NCI-H524 (cell line): Measurements from ENCODE around the gene ZSWIM3.

ENCODE experiments used
- DNase-seq, 2 experiments: peaks; one replicate each; lab custom pipeline; 2025; lab: John Stamatoyannopoulos, UW

Gene ZSWIM3

DNA sequence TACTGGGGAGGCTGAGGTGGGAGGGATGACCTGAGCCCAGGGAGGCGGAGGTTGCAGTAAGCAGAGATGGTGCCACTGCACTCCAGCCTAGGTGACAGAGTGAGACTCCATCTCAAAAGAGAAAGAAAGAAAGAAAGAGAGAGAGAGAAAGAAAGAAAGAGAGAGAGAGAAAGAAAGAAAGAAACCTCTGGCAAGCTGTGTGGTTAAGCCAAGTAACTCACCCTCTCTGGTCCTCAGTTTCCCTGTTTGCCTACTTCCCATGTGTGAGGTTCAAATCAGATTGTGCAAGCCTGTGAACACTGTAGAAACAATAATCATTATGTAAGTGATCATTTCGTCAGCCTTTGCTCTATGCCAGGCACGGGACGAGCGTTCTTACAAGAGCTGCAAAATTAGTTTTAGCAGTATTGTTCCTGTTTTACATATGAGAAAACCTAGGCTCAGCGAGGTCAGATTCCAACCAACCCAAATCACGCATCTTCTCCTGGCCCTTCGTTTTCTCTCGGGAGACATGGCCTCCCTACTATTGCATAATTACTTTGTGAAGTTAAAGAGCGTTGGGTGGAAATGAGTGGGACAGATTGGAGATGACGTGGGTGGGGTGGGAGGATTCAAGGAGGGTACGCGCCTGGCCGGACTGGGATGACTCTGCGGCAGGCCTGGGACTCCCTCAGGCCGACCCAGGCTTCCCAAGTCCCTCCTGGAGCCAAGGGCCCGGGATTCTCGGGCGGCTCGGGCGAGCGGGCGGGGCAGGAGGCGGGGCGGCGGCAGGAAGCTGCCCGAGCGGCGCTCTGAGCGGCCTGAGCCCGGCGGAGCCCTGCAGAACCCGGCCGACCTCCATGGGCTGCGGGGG lies 24.2 kb upstream of the ZSWIM3 start, which contains the start of gene SNX21:
Gene SNX21 (plus strand): TSS at position 770 of the 853 bp plus-strand sequence. CDS start 121 bp downstream, outside the sequence.
- peak; percentile 21 to 44 for DNase-seq

DNA sequence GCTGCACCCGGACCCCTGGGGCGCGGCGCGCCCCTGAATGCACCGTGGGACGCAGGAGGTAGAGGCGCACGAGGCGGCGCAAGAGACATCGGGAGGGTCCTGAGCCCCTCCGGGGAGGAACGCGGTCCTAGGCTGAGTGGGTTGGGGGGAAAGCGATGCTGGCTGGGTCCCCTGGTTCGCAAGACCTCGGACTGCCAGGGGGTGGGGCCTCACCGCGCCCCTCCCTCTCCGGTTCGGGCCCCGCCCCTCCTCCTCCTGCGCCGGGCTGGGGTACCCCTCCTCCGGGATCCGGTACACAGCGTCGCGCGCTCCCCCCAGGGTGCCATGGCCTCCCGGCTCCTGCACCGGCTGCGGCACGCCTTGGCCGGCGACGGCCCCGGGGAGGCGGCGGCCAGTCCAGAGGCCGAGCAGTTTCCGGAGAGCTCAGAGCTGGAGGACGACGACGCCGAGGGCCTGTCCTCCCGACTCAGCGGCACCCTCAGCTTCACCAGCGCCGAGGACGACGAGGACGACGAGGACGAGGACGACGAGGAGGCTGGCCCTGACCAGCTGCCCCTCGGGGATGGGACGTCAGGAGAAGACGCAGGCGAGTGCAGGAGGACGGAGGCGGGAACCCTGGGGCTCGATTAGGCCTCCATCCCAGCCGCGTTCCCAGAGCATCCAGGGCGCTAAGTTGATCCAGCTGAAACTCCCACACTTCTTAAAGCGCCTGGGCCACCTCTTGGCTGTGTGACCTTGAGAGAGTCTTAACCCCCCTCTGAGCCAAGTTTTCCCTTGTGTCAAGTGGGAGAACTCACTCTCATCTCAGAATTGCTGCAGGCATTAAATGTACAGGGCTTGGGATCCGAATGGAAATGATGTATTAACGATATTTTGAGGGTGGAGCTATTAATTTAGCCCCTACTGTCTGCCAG lies 23.3 kb upstream of the ZSWIM3 start:
- DNase-seq, result peak in 1 of 2 experiments; percentile 21

DNA sequence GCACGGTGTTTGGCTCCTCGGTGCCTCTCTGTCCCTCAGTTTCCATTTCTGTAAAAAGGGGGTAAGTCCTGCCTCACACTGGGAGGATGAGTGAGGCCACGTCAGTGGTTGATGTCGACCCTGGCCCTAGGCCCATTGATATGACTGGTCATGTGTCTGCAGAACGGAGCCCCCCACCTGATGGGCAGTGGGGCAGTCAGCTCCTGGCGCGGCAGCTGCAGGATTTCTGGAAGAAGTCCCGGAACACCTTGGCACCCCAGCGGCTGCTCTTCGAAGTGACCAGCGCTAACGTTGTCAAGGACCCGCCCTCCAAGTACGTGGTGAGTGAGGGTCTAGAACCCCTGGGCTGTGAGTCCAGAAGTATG lies 22.6 kb upstream of the ZSWIM3 start:
- no peak for DNase-seq

DNA sequence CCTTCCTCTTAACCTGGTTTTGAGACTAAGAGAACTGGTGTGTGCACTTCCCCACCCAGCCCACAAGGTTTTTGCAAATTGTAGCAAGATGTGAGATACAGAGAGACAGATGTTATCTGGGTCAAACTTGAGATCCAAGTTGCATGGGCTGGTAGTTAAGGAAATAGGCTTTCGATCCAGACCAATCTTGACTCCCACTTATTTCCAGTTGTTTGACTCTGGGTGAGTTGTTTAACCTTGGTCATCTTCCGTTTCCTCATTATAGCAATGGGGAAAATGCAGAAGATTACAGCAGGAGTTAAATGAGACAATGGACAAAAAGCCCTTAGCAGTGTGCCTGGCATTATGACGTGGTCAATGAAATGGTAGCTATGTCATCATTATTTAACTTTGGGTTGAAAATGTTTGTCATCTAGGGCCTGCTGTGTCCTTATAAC lies 22.1 kb upstream of the ZSWIM3 start:
- peak in 1 of 2 experiments; percentile 11 for DNase-seq

DNA sequence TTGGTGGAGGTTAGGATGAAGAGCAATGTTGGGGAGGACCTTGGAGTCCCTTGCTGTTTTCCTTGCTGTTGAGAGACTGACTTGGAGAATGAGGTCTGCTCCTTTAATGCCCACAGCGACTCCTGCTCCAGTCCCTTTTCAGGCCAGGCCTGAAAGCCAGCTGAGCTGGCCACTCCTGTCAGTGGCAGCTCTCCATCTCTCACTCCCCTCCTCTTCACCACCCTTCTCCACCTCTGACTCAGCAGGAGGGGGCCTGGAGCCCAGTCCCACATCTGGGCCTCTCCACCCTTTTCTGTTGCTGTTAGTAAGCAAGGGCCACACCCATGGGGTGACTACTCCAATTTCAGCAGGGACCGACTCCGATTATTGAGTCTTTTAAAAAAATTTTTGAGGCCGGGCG lies 21.6 kb upstream of the ZSWIM3 start:
- no peak for DNase-seq

DNA sequence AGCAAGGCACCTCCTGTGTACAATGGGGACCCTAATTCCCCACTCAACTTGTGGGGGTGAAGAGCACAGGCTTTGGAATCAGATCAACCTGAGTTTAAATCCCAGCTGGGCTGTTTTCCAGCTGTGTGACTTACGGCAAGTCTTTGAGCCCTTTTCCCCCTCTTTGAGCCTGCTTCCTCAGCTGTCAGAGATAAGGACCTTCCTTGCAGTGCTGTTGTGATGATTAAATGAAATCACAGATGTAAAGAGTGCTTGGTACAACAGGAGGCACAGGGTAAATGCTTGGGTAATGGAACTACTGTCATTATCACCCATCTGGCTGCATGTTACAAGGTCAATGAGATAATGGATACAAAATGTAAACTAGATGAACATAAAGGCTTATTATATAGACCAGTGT lies 20.6 kb upstream of the ZSWIM3 start:
- peak; percentile 42 to 89 for DNase-seq

DNA sequence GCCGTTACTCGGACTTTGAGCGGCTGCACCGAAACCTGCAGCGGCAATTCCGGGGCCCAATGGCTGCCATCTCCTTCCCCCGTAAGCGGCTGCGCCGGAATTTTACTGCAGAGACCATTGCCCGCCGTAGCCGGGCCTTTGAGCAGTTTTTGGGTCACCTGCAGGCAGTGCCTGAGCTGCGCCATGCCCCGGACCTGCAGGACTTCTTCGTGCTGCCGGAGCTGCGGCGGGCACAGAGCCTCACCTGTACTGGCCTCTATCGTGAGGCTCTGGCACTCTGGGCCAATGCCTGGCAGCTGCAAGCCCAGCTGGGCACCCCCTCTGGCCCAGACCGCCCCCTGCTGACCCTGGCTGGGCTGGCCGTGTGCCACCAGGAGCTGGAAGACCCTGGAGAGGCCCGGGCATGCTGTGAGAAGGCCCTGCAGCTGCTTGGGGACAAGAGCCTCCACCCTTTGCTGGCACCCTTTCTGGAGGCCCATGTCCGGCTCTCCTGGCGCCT lies 16.7 kb upstream of the ZSWIM3 start:
- DNase-seq, result no peak

DNA sequence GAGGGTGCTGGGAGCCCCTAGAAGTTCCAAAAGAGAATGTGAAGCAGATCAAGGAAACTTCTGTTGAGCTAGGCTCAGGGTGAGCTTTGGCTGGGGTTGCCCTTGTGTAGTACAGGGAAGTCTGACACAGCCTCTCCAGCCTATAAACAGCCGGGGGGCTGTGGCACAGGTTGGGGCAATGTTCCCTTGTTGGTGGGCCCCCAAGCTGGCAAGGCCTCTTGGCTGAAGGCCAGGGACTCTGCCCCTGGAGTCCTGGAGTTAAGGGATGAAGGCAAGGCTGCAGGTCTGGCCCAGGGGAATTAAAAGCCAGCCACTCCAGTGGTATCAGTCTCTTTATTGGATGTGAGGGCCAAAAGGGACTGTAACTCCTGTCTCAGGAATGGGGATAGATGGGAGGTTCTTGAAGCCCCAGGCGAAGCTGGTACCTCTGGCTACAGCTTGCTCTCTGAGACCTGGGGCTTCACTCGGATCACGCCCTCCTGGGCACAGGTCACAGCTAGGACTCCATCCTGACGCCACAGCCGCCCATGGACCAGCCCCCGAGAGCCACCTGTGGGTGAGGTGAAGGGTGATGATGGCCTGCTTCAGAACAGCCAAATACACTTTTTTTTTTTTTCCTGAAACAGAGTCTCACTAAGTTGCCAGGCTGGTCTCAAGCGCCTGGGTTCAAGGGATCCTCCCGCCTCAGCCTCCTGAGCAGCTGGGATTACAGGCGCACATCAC lies 15.8 kb upstream of the ZSWIM3 start:
- DNase-seq, result no peak

DNA sequence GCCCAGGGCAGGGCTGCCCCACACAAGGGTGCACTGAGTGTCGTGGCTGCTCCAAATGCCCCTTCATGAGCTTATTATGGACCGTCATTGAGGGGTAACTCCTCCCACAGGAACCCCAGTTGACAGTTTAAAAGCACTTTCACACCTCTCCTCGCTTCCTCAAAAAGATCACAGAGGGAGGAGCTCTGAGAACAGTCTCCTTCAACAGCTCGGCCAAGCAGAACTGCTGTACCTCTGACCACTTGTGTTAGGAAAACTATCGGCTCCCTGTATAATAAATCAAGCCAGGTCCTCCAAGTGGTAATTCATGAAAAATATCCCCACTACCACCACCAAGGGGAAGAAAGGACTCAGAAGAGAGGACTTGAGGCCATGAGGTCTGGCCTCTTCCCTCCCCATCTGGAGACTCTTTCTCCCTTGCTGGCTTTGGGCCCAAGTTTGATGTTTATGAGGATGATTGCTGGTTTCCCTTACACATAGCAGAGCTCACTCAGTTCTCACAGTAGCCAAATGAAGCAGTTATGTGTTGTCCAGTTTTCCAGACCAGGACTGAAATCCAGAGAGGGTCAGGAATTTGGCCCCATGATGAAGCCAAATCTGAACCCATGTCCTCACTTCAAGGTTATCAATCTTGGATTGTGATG lies 15.1 kb upstream of the ZSWIM3 start:
- DNase-seq, result no peak

DNA sequence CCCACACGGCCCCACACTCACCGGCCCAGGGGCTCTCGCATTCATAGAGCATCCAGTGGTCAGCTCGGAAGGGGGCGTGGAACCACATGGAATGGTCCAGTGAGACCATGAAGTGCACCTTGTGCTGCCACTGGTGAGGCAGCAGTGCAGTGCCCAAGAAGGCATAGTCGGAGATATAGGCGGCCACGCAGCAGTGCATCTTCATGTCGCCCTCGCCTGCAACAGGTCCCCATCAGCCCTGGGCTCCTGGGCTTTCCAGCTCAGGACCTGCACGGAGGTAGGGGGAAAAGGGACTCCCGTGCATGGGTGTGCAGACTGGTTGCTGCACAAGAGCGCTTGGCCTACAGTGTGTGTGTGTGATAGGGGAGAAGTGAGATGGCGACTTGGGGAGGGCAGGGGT lies 13.9 kb upstream of the ZSWIM3 start:
- DNase-seq, result no peak

DNA sequence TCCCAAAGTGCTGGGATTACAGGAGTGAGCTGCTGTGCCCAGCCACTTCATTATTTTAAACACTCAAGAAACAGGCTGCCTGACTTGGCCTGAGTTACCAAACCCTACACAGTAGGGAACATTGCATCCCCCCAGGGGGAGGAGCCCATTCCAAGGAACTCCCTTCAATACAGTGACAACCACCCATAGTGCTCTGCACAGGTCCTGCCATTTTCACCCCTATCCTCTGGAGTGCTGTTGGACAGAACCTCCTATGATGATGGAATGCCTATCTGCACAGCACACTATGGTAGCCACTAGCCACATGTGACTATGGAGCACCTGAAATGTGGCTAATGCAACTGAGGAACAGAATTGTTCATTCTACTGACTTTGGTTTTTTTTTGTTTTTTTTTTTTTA lies 12.0 kb upstream of the ZSWIM3 start:
- DNase-seq, result no peak

DNA sequence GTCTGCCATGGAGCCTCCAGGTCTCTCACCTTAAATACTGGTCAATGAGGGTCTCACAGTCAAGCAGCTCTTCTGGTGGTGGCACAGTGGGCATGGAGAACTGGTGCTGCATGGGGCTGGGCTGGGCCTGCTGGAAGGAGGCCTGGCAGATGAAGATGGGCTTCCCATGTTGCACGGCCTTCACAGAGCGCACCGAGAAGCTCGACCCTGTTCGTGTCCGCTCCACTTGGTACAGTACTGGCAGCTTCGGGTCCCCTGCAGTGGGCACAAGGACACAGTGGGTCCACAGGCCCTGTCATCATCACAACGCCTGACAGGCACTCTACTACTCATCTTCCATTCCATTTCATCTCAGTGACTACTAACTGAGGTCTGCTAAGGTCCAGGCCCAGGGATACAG lies 9.0 kb upstream of the ZSWIM3 start:
- DNase-seq, result no peak

DNA sequence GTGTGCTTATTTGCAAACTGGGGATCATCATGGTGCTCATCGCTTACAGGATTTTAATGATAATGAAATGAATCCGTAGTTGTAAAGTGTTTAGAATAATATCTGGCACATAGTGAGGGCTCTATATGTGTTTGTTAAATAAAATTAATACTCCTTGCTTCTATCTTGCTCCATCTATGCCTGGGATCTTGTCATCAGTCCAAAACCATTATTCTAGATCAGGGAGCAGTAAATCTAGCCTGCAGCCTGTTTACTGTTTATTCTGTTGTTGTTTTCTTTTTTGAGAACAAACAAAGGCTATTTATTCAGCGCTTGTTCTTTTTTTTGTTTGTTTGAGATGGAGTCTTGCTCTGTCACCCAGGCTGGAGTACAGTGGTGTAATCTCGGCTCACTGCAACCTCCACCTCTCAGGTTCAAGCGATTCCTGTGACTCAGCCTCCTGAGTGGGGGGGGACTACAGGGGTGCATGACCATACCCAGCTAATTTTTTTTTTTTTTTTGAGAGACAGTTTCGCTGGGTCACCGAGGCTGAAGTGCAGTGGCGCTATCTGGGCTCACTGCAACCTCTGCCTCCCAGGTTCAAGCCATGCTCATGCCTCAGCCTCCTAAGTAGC lies 8.3 kb upstream of the ZSWIM3 start:
- no peak for DNase-seq

DNA sequence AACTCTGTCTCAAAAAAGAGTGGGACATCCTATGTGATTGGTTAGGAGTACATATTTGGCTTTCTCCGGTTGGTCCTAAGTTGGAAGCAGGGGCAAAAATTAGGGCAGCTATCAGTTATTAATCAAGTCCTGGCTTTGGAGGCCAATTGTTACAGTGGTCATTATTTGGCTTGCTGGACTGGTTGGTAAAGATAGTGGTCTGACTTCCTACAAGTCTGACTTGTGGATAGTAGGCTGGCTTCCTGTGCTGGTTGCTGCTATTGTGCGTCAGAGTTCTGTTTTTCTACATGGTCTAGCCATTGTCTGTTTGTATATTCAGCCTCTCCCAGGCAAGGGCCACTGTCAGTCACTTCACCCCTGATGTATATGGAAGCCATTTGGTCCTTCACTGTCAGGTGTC lies 7.2 kb upstream of the ZSWIM3 start:
- no peak for DNase-seq

DNA sequence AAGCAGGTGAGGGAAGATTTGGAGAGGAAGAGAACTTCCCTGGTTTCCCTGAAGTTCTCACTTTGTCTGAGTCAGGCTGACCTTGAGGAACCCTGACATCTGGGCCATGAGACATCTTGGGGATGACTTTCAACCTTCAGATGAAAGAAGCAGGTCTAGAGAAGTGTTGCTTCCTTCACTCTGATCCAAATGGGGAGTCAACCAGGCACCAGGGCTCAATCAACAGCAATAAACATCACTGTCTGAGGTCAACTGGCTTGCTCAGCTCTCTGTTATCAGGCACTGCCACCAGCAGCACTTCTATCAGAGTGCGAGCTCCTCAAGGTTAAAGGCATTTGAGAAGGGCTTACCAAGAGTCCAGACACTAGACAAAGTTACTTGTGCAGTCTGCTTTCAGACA lies 6.5 kb upstream of the ZSWIM3 start:
- DNase-seq, result no peak

DNA sequence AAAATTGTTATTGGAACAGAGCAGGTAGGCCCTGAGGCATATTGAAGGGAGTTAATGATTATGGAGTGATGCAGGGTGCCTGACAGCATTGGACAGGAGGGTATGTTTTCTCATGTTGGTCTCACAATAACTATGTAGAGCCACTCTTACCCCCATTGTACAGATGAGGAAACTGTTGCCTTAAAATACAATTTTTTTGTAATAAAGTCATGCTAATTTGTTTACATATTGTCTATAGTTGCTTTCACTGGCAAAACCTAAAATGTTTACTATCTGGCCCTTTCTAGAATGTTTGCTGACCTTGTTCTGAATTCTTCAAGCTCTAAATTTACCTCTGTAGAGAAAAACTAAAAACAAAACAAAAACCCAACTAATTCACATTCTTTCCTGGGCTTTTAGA lies 5.9 kb upstream of the ZSWIM3 start:
- no peak for DNase-seq

DNA sequence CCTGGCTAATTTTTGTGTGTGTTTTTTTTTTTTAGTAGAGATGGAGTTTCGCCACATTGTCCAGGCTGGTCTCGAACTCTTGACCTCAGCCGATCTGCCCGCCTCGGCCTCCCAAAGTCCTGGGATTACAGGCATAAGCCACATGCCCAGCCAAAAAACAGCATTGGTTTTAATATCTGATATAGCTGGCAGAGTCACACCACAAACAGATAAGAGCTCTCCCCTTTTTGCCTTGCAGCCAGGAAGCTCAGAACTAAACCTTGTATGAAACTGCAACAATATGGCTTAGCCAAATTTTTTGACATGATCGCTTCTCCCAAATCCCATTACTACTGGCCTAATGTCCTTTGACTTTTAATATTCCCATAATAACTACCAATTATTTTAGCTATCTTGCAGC lies 5.1 kb upstream of the ZSWIM3 start:
- no peak for DNase-seq

DNA sequence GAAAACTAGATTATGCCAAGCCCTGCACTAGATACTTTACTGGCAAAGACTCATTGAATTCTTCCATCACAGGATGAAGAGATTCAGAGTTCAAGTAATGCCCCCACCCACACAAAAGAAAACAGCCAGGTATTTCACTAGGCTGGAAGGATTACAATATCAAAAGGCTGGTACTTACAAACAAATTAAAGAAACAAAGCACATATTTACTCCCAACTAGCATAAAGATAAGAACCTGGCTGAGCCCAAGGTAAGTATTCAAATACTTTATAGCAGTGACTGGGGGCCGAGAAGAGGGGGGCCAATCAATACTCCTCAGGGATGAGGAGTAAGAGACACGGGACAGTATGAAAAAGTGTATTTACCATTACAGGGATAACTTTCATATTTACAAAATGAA lies 3.9 kb upstream of the ZSWIM3 start:
- no peak for DNase-seq

DNA sequence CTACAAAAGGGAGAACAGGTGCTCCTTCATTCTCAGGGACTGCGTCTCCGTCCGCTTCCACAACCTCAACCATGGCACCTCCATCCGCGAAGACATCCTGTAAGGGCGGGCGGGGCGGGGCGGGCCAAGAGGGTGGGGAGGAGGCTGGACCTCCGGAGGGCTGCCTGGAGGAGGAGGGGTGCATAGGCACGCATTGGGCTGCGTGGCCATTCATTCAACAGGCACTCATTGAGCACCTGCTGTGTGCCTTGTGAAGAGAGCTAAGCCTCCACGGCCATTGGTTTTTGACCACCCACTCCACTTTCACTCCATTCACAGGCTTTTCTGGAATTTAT lies 435 bp downstream of the ZSWIM3 start:
- no peak for DNase-seq

DNA sequence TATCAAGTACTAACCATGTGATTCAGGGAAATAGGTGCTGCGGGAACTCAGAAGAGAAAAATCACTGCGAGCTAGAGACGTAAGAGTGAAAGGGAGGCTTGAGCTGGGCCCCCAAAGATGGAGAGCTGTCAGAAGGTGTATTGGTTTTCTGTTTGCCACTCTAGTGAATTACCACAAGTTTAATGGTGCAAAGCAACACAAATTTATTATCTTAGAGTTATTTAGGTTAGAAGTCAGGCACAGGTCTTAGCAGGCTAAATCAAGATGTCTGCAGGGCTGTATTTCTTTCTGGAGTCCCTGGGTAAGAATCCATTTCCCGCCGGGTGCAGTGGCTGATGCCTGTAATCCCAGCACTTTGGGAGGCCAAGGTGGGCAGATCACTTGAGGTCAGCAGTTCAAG lies 2.5 kb downstream of the ZSWIM3 start:
- no peak for DNase-seq

DNA sequence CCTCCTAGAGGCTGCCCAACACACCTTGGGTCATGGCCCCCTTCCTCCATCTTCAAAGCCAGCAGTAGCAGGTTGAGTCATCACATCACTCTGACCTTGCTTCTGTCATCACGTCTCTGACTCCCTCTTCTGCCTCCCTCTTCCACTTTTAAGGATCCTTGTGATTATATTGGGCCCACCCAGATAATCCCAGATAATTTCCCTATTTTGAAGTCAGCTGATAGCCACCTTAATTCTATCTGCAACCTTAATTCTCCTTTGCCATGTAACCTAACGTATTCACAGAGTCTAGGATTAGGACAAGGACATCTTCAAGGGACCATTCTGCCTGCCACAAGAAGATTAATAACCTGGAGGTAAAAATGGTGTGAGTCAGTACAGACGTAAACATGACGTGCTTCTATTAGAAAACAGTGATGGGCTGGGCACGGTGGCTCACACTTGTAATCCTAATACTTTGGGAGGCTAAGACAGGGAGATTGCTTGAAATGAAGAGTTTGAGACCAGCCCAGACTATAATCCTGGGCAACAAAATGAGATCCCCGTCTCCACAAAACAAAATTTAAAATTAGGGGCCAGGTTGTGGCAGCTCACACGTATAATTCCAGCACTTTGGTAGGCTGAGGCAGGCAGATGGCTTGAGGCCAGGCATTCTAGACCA lies 3.3 kb downstream of the ZSWIM3 start:
- peak in 1 of 2 experiments; percentile 35 for DNase-seq
